Epithelial cell of proximal tubule (primary cell): ENCODE data around the gene KCNA1. TPM values are rescaled to one million over a fixed set of nuclear protein-coding genes. Genes with fewer than 3 reads are reported as not detected.

ENCODE experiments used
- DNase-seq: peaks from one replicate; pipeline ENCODE4 v3.0.0-alpha.2; 2011; ENCODE audit warnings: low read depth
- H3K4me3 ChIP-seq: 2 replicates; pipeline ENCODE4 v1.5.1; 2011; ENCODE audit warnings: low read depth, mild to moderate bottlenecking, low read length
- total RNA-seq: library from RNA; depleted of rRNA; stranded (reverse); fragments of >200 nt; gene quantifications from 2 replicates; pipeline ENCODE4 v1.2.3, GENCODE V29; 2015
- TF ChIP-seq, protein P1 (sequence below): conservative IDR thresholded peaks from 2 replicates; pipeline ENCODE4 v1.5.1; 2012; ENCODE audit warnings: low read depth, mild to moderate bottlenecking, low read length

The KCNA1 gene
- total RNA-seq, 1 donor from 2014 or later, result not detected

DNA sequence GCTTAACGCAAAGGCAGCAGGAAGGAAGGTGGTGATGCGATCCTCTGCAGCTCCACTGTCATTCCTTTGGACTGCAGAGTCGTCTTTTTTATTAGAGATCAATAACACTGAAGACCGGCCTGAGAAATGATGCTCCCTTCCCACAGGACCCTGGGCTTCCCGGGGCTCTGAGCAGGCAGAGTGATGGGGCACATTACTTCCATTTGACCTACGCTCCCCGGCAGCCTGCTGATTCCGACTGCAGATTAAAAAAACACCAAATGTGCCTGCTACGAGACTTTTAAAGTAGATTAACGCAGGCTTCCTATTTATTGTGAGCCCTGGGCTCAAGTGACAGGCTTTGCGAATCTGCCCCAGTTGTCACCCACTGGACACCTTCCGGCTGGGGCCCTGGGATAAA lies 37.5 kb downstream of the KCNA1 start:
- TF ChIP-seq, protein P1, sequence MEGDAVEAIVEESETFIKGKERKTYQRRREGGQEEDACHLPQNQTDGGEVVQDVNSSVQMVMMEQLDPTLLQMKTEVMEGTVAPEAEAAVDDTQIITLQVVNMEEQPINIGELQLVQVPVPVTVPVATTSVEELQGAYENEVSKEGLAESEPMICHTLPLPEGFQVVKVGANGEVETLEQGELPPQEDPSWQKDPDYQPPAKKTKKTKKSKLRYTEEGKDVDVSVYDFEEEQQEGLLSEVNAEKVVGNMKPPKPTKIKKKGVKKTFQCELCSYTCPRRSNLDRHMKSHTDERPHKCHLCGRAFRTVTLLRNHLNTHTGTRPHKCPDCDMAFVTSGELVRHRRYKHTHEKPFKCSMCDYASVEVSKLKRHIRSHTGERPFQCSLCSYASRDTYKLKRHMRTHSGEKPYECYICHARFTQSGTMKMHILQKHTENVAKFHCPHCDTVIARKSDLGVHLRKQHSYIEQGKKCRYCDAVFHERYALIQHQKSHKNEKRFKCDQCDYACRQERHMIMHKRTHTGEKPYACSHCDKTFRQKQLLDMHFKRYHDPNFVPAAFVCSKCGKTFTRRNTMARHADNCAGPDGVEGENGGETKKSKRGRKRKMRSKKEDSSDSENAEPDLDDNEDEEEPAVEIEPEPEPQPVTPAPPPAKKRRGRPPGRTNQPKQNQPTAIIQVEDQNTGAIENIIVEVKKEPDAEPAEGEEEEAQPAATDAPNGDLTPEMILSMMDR, result no peak
- no peak overlapping the region for H3K4me3 ChIP-seq
- no peak for DNase-seq

DNA sequence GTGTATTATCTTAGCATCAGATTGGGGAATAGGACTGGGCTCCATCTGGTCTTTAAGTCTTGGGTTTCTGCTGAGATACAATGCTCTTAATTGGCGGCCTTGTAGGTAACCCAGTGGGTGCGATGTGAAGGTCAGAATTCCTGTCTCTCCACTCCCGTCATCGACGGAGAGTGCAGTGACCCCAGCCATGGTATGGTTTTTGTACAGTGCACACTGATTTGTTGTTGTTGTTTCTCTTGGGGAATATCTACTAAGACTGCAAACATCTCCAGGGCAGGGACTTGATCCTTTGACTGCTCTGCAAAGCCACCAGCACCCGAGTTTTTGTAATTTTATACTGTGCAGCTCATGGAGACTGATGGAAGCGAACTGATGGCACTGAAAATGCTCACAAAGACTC lies 41.4 kb downstream of the KCNA1 start:
- DNase-seq, result no peak
- no peak overlapping the region for H3K4me3 ChIP-seq
- TF ChIP-seq, protein P1, result no peak

DNA sequence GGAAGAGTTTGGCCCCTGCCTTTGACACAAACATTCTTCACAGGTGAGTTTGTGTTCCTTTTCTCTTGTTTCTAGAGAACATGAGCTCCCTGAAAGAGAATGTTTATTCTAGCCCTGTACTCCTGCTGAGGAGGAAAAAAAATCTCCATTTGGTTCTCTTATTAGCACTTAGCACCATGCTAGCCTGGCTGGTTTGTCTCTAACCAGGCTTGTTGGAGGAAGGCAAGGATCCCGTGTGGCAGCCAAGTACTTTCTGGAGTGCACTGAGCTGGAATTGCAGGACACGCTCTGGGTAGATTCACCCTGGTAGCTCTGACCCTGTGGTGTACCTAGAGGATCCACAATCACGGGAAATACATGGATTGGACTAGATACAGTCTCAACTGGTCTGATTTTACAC lies 41.9 kb downstream of the KCNA1 start:
- DNase-seq, result no peak
- TF ChIP-seq, protein P1, result no peak
- H3K4me3 ChIP-seq, result no peak overlapping the region

DNA sequence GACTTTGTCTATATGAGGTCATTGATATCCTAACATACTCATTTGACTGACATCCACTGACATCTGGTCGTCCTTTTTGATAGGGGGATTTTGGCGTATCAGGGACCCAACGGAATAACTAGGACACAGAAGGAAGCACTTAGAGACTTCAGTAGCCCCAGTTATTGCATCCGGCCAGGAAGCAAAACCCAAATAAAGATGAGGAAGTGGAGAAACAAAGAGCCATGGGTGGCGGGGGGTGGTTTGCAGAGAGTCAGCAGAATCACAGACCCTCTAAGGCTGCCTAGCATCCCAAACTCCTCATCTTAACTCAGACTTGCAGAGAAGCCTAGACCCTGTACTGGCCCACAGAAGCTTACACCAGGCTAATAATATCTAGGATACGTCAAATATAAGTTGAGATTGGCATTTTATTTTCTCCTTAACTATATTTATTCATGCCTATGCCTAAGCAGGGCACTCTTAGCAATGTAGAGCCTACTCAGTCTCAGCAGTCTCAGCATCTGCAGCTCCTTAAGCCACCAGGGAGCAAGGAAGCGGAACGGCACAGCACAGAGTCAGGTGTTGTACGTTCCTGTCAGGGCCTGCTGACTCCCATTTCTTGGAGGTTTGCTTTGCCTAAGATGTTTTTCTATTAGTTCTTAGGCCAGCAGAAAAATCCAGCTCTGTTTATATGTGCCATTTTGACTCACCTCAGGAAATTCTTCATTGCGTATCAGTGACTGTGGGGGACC lies 45.1 kb downstream of the KCNA1 start:
- TF ChIP-seq, protein P1, result no peak
- no peak for DNase-seq
- no peak overlapping the region for H3K4me3 ChIP-seq

DNA sequence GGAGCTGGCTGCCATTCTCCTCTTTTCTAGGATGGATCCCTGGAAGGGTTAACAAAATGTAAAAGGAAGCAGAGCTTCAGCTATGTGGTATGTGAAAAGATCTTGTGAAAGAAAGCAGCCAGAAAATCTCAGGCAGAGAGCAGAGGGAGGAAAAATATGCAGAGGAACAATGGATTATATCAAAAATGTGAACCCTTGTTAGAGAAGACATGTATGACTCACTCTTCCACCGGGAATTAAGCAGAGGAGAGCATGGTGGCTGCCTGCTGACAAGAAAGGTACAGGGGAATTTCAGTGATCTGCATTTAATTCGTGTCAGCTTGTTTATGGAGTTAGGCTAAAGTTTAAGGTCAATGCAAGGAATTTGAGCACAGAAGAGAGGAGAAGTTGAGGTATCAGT lies 46.3 kb downstream of the KCNA1 start:
- no peak overlapping the region for H3K4me3 ChIP-seq
- TF ChIP-seq, protein P1, result no peak
- no peak for DNase-seq

DNA sequence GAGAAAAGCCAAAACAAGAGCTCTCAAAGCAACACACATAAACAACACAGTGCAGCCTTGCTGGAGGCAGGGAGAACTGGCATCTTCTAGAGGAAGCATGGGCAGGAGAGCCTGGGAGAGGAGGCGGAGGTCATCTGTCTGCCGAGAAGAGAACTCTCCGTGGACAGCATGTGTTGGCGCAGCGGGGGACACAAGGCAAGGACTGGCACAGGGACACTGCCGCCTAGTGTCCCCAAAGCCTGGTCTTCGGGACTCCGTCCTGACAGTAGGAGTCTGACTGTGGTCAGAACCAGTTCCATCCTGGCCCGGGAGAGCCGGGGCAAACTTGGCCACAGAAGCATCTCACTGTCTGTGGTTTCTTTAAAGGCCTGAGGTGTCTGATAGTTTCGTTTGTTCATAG lies 47.3 kb downstream of the KCNA1 start:
- no peak for DNase-seq
- TF ChIP-seq, protein P1, result no peak
- H3K4me3 ChIP-seq, result no peak overlapping the region

DNA sequence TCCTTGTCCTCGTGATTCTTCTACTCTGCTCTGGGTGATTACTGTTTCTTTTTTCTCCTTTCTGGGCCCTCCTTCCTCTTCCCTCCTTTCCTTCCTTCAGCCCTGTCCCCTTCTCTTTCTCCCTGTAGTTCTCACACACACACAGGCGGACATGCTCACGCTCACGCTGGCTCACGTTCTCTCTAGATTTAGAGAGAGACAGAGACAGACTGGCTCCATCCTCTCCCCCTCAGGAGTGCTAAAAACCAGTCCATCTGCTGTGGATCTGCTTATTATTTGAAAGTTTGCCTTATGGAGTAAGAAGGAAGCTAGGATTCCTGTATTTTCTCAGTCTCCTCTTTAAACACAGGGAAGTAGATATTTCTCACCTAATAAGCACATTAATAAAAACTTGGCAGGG lies 48.1 kb downstream of the KCNA1 start:
- H3K4me3 ChIP-seq, result no peak overlapping the region
- DNase-seq, result no peak
- TF ChIP-seq, protein P1, result no peak
